SH-SY5Y (cell line): ENCODE data around the gene KCNAB2.

Experiments
- GATA2 ChIP-seq: IDR thresholded peaks from 2 replicates; pipeline ENCODE4 v1.6.1; 2011; ENCODE audit warnings: mild to moderate bottlenecking, low read depth, low read length
- GATA3 ChIP-seq: IDR thresholded peaks from 2 replicates; pipeline ENCODE4 v1.6.1; 2011; ENCODE audit warnings: low read depth, mild to moderate bottlenecking, low read length, moderate library complexity

The KCNAB2 gene

DNA sequence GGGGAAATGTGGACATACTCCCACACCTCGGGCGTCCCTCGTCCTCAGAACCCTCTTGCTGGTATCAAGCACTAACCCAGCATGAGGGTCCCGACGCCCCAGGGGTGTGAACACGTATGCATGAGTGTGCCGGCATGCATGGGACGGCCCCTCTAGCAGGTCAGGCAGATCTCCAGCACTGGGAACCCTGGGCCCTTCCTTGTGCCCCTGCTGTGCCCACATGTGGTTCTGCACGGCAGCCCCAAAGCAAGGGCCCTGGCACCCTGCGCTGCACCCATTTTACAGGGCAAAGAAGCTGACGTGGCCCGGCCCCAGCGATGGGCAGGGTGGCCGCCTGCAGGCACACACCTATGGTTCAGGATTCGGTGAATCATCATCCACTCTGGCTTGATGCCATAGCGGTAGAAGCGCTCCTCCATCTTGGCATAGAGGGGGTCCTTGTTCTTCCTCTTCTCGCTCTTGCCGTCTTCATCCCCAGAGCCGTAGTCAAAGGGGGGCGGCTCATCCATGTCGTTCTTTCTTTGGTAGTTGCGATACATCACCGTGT, 100.2 kb downstream of the KCNAB2 start:
- no peak for TF ChIP-seq GATA3

DNA sequence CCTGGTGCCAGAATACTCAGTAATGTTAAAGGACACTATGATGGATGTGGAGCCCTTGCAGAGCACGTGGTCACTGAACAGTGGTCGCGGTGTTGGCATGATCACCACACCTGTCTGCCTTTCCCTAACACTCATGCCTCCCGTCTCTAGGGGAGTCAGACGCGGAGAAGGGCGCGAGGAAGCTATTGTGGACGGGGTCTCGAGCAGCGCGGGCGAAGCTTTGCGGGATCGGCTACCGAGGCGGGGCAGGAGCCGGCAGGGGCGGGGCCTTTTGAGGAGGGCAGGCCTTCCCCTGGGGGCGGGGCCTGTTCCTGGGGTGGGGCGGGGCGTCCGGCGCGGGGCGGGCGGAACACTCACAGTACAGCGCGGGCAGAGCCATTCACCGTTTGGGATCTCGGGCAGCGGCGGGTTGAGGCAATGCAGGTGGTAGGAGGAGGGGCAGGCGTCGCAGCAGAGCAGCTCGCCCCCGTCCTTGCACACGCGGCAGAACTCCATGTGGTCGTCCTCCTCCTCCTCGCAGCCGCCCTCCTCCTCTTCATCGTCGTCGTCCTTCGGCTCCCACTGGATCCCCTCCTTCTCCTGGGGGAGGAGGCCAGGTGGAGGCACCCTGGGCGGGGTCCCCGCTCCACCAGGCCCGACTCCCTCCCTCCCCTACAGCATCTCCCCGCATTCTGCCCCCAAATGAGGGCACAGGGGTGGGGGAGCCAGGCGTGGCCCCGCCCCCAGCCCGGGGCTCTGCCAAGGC, 103.0 kb downstream of the KCNAB2 start:
- no peak for TF ChIP-seq GATA3
- TF ChIP-seq GATA2 = no peak

DNA sequence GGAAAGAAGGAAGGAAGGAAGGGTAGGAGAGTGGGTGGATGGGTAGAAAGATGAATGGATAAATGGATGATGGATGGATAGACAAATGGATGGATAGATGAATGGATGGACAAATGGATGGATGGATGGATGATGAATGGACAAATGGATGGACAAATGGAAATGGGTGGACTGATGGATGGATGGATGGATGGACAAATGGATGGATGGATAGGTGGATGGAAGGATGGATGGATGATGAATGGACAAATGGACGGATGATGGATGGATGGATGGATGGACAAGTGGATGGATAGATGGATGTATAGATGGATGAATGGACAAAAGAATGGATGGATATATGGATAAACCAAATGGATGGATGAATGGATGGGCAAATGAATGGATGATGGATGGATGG, 103.9 kb downstream of the KCNAB2 start:
- TF ChIP-seq GATA3 (no peak), GATA2 (no peak)

DNA sequence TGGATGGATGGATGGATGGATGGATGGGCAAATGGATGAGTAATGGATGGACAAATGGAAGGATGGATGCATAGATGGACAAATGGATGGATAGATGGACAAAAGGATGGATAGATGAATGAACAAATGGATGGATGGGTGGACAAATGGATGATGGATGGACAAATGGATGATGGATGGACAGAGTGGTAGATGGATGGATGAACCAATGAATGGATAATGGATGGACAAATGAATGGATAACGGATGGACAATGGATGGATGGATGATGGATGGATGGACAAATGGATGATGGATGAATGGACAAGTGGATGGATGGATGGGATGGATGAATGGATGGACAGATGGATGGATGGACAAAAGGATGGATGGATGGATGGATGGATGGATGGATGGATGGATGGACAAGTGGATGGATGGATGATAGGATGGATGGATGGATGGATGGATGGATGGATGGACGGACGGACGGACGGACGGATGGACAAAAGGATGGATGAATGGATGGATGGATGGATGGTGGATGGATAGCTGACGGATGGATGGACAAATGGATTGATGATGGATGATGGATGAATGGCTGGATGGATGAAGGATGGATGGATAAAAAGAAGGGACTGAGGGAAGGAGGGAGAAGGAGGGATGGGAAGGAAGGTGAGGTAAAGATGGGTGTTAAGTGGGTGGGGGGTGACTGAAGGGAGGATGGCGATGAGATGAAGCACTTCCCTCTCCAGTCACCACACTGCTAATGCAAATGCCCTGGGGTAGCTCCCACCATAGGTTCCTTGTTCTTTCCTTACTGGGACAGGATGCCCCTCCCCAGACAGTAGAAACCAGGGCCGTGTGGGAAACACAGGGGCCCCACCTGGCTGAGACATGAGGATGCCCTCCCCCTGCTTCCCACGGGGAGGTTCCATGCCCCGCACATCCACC, 104.6 kb downstream of the KCNAB2 start:
- TF ChIP-seq GATA3 (no peak), GATA2 (no peak)
